HEK293 (cell line): ENCODE results near the gene GPR4.

Experiments
- CTCF ChIA-PET: fragments of 350-600 bp; formaldehyde crosslinking; extraction: SDS; loops from one replicate; lab custom pipeline; 2021; ENCODE audit warnings: antibody characterized with exemption; lab: Yijun Ruan, JAX
- POLR2A ChIA-PET: fragments of 300-600 bp; formaldehyde crosslinking; extraction: SDS; loops from one replicate; lab custom pipeline; 2020; ENCODE audit warnings: antibody characterized with exemption, inconsistent platforms; lab: Yijun Ruan, JAX
- H3K27ac ChIP-seq: fragments of 200-500 bp; sonication (Bioruptor generic); 2 replicates; pipeline ENCODE4 v1.5.1; 2014; ENCODE audit warnings: low read depth, low read length, control low read depth, inconsistent platforms; ENCODE audit errors: extremely low read depth
- H3K36me3 ChIP-seq, 2 experiments: fragments of 200-500 bp in 1 of 2; sonication (Bioruptor generic) in 1 of 2; 1 replicate in 1 of 2; 2 replicates in 1 of 2; pipeline ENCODE4 v1.5.1; 2014 to 2017; ENCODE audit warnings: inconsistent platforms in 2 of 2, low read length in 2 of 2; ENCODE audit not compliant: control insufficient read depth in 2 of 2, insufficient read depth in 1 of 2
- H3K4me1 ChIP-seq: fragments of 200-500 bp; sonication (Bioruptor generic); 2 replicates; pipeline ENCODE4 v1.5.1; 2014; ENCODE audit warnings: mild to moderate bottlenecking, low read length, inconsistent platforms; ENCODE audit not compliant: control insufficient read depth, insufficient read depth
- H3K4me3 ChIP-seq: 2 replicates; pipeline ENCODE4 v1.5.1; 2011; ENCODE audit warnings: low read depth, mild to moderate bottlenecking, control low read depth, low read length, moderate library complexity
- H3K9me3 ChIP-seq: fragments of 200-500 bp; sonication (Bioruptor generic); 2 replicates; pipeline ENCODE4 v1.5.1; 2014; ENCODE audit warnings: low read depth, low read length, inconsistent platforms; ENCODE audit not compliant: control insufficient read depth, insufficient read depth
- EGR2 ChIP-seq: fragments of 450-650 bp; formaldehyde crosslinking; IDR thresholded peaks from 2 replicates; pipeline ENCODE4 v1.5.1; 2016; ENCODE audit warnings: low read depth, missing biosample characterization, missing genetic modification characterization
- KLF1 ChIP-seq: fragments of 450-650 bp; formaldehyde crosslinking; IDR thresholded peaks from 2 replicates; pipeline ENCODE4 v1.5.1; 2016; ENCODE audit warnings: missing biosample characterization, missing genetic modification characterization
- SALL2 ChIP-seq: fragments of 450-650 bp; formaldehyde crosslinking; IDR thresholded peaks from 2 replicates; pipeline ENCODE4 v1.5.0; 2017; ENCODE audit warnings: missing biosample characterization, mild to moderate bottlenecking, missing genetic modification characterization, borderline replicate concordance
- ZFHX2 ChIP-seq: fragments of 450-650 bp; formaldehyde crosslinking; conservative IDR thresholded peaks from 2 replicates; pipeline ENCODE4 v1.5.1; 2016; ENCODE audit warnings: missing biosample characterization, missing genetic modification characterization
- ZIC2 ChIP-seq: fragments of 450-650 bp; formaldehyde crosslinking; IDR thresholded peaks from 2 replicates; pipeline ENCODE4 v1.5.1; 2016; ENCODE audit warnings: missing biosample characterization, missing genetic modification characterization
- ZNF132 ChIP-seq: fragments of 450-650 bp; formaldehyde crosslinking; IDR thresholded peaks from 2 replicates; pipeline ENCODE4 v1.5.1; 2017; ENCODE audit warnings: missing biosample characterization, missing genetic modification characterization, borderline replicate concordance
- ZNF19 ChIP-seq: fragments of 450-650 bp; formaldehyde crosslinking; IDR thresholded peaks from 2 replicates; pipeline ENCODE4; 2016; ENCODE audit warnings: missing biosample characterization, missing genetic modification characterization, low read depth
- ZNF221 ChIP-seq: fragments of 450-650 bp; formaldehyde crosslinking; IDR thresholded peaks from 2 replicates; pipeline ENCODE4 v1.5.1; 2017; ENCODE audit warnings: missing biosample characterization, missing genetic modification characterization, borderline replicate concordance
- ZNF335 ChIP-seq: fragments of 450-650 bp; formaldehyde crosslinking; conservative IDR thresholded peaks from 2 replicates; pipeline ENCODE4 v1.5.1; 2016; ENCODE audit warnings: missing biosample characterization, missing genetic modification characterization
- ZNF416 ChIP-seq: fragments of 450-650 bp; formaldehyde crosslinking; IDR thresholded peaks from 2 replicates; pipeline ENCODE4 v1.5.1; 2016; ENCODE audit warnings: missing biosample characterization, missing genetic modification characterization
- ZNF473 ChIP-seq: fragments of 450-650 bp; formaldehyde crosslinking; IDR thresholded peaks from 2 replicates; pipeline ENCODE4 v1.5.1; 2017; ENCODE audit warnings: missing biosample characterization, missing genetic modification characterization
- ZNF514 ChIP-seq: fragments of 450-650 bp; formaldehyde crosslinking; IDR thresholded peaks from 2 replicates; pipeline ENCODE4 v1.5.1; 2016; ENCODE audit warnings: missing biosample characterization, missing genetic modification characterization
- ZNF558 ChIP-seq: fragments of 450-650 bp; formaldehyde crosslinking; IDR thresholded peaks from 2 replicates; pipeline ENCODE4 v1.5.1; 2016; ENCODE audit warnings: missing biosample characterization, missing genetic modification characterization
- ZNF624 ChIP-seq: fragments of 450-650 bp; formaldehyde crosslinking; IDR thresholded peaks from 2 replicates; pipeline ENCODE4 v1.5.1; 2017; ENCODE audit warnings: missing biosample characterization, missing genetic modification characterization
- ZNF629 ChIP-seq: fragments of 450-650 bp; formaldehyde crosslinking; IDR thresholded peaks from 2 replicates; pipeline ENCODE4 v1.5.1; 2017; ENCODE audit warnings: missing biosample characterization, missing genetic modification characterization
- ZNF664 ChIP-seq: fragments of 450-650 bp; formaldehyde crosslinking; IDR thresholded peaks from 2 replicates; pipeline ENCODE4 v1.5.1; 2016; ENCODE audit warnings: missing biosample characterization, missing genetic modification characterization
- ZNF830 ChIP-seq: fragments of 450-650 bp; IDR thresholded peaks from 2 replicates; pipeline ENCODE4 v1.5.0; 2018; ENCODE audit warnings: missing biosample characterization, missing genetic modification characterization, low read depth, mild to moderate bottlenecking, moderate library complexity
- TF ChIP-seq, protein P1 (sequence below): fragments of 450-650 bp; formaldehyde crosslinking; IDR thresholded peaks from 2 replicates; pipeline ENCODE4 v1.5.1; 2016; ENCODE audit warnings: missing biosample characterization, missing genetic modification characterization
- TF ChIP-seq, protein P2 (sequence below): fragments of 450-650 bp; formaldehyde crosslinking; IDR thresholded peaks from 2 replicates; pipeline ENCODE4 v1.5.1; 2016; ENCODE audit warnings: missing biosample characterization, missing genetic modification characterization
- TF ChIP-seq, protein P3 (sequence below): fragments of 450-650 bp; formaldehyde crosslinking; IDR thresholded peaks from 2 replicates; pipeline ENCODE4 v1.5.1; 2016; ENCODE audit warnings: missing biosample characterization, missing genetic modification characterization
- TF ChIP-seq, protein P4 (sequence below): fragments of 450-650 bp; formaldehyde crosslinking; IDR thresholded peaks from 2 replicates; pipeline ENCODE4 v1.5.1; 2017; ENCODE audit warnings: missing biosample characterization, missing genetic modification characterization

GPR4 gene

DNA sequence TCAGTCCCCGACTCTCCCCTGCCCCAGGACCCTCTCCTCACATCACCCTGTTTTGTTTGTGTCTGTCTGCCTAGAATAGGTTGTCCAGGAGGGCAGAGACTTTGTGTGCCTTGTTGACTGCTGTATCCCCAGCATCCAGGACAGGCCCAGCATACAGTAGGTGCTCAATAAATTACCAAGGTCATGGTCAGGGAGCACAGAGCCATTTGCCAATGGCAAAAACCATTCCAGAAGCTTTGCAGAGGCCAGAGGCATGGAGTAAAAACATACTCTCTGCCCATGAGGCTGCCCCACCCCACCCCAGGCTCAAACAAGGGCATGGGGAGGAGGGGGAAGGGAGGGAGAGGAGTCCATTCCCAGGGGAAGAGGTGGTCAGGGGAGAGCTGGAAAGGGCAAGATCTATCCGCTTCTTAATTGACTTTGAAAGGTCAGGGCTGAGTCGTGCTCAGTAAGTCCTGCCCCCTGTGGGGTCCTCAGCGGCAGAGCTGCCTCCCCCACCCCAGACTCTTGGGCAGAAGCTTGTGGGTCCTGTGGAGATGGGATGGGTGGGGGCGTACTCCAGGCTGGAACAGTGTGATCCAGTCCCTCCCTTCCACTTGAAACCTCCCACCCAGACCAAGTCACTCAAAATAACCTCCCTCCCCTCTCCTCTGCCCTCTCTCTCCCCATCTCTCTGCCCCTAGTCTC is 4.4 kb downstream of the GPR4 start:
- H3K36me3 ChIP-seq = no peaks in the 10 kb centered on the region
- no peaks in the 10 kb centered on the region for H3K9me3 ChIP-seq
- no peaks in the 10 kb centered on the region for H3K4me1 ChIP-seq
- CTCF ChIA-PET = interaction anchor here (0.6 to 5.3 kb wide), 7 partner anchors 9 to 83 kb away, joined by 3 to 35 read pairs (median 3); no protein-coding TSS in a partner anchor
- TF ChIP-seq EGR2 (tag by site-specific recombination) (peak; percentile 39; the same call in 1 of the 2 replicates), ZNF416 (tag by site-specific recombination) (no peak), ZNF830 (tag by site-specific recombination) (no peak), ZNF335 (tag by site-specific recombination) (peak; percentile 20; the same call in 1 of the 2 replicates), ZFHX2 (peak; percentile 72), ZNF624 (tag by site-specific recombination) (no peak), ZNF629 (tag by site-specific recombination) (no peak), ZNF132 (tag by site-specific recombination) (no peak), KLF1 (tag by site-specific recombination) (peak; percentile 75; the same call in 1 of the 2 replicates), ZNF473 (tag by site-specific recombination) (no peak), ZNF514 (tag by site-specific recombination) (no peak), ZIC2 (tag by site-specific recombination) (peak; percentile 32; the same call in 1 of the 2 replicates), ZNF221 (tag by site-specific recombination) (no peak), SALL2 (no peak), ZNF558 (tag by site-specific recombination) (no peak), ZNF664 (tag by site-specific recombination) (peak; percentile 86), ZNF19 (tag by site-specific recombination) (no peak)
- TF ChIP-seq, protein P1, sequence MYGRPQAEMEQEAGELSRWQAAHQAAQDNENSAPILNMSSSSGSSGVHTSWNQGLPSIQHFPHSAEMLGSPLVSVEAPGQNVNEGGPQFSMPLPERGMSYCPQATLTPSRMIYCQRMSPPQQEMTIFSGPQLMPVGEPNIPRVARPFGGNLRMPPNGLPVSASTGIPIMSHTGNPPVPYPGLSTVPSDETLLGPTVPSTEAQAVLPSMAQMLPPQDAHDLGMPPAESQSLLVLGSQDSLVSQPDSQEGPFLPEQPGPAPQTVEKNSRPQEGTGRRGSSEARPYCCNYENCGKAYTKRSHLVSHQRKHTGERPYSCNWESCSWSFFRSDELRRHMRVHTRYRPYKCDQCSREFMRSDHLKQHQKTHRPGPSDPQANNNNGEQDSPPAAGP = peak; percentile 63; the same call in 1 of the 2 replicates
- TF ChIP-seq, protein P2, sequence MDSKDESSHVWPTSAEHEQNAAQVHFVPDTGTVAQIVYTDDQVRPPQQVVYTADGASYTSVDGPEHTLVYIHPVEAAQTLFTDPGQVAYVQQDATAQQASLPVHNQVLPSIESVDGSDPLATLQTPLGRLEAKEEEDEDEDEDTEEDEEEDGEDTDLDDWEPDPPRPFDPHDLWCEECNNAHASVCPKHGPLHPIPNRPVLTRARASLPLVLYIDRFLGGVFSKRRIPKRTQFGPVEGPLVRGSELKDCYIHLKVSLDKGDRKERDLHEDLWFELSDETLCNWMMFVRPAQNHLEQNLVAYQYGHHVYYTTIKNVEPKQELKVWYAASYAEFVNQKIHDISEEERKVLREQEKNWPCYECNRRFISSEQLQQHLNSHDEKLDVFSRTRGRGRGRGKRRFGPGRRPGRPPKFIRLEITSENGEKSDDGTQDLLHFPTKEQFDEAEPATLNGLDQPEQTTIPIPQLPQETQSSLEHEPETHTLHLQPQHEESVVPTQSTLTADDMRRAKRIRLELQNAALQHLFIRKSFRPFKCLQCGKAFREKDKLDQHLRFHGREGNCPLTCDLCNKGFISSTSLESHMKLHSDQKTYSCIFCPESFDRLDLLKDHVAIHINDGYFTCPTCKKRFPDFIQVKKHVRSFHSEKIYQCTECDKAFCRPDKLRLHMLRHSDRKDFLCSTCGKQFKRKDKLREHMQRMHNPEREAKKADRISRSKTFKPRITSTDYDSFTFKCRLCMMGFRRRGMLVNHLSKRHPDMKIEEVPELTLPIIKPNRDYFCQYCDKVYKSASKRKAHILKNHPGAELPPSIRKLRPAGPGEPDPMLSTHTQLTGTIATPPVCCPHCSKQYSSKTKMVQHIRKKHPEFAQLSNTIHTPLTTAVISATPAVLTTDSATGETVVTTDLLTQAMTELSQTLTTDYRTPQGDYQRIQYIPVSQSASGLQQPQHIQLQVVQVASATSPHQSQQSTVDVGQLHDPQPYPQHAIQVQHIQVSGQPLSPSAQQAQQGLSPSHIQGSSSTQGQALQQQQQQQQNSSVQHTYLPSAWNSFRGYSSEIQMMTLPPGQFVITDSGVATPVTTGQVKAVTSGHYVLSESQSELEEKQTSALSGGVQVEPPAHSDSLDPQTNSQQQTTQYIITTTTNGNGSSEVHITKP (tag by site-specific recombination) = peak; percentile 85
- TF ChIP-seq, protein P3, sequence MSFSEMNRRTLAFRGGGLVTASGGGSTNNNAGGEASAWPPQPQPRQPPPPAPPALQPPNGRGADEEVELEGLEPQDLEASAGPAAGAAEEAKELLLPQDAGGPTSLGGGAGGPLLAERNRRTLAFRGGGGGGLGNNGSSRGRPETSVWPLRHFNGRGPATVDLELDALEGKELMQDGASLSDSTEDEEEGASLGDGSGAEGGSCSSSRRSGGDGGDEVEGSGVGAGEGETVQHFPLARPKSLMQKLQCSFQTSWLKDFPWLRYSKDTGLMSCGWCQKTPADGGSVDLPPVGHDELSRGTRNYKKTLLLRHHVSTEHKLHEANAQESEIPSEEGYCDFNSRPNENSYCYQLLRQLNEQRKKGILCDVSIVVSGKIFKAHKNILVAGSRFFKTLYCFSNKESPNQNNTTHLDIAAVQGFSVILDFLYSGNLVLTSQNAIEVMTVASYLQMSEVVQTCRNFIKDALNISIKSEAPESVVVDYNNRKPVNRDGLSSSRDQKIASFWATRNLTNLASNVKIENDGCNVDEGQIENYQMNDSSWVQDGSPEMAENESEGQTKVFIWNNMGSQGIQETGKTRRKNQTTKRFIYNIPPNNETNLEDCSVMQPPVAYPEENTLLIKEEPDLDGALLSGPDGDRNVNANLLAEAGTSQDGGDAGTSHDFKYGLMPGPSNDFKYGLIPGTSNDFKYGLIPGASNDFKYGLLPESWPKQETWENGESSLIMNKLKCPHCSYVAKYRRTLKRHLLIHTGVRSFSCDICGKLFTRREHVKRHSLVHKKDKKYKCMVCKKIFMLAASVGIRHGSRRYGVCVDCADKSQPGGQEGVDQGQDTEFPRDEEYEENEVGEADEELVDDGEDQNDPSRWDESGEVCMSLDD (tag by site-specific recombination) = no peak
- TF ChIP-seq, protein P4, sequence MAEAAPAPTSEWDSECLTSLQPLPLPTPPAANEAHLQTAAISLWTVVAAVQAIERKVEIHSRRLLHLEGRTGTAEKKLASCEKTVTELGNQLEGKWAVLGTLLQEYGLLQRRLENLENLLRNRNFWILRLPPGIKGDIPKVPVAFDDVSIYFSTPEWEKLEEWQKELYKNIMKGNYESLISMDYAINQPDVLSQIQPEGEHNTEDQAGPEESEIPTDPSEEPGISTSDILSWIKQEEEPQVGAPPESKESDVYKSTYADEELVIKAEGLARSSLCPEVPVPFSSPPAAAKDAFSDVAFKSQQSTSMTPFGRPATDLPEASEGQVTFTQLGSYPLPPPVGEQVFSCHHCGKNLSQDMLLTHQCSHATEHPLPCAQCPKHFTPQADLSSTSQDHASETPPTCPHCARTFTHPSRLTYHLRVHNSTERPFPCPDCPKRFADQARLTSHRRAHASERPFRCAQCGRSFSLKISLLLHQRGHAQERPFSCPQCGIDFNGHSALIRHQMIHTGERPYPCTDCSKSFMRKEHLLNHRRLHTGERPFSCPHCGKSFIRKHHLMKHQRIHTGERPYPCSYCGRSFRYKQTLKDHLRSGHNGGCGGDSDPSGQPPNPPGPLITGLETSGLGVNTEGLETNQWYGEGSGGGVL = peak; percentile 80
- POLR2A ChIA-PET = interaction anchor here (0.6 kb wide), 2 partner anchors 54 to 87 kb away, joined by 4 to 5 read pairs; no protein-coding TSS in a partner anchor
- no peak overlapping the region for H3K27ac ChIP-seq
- no peak overlapping the region for H3K4me3 ChIP-seq
